Gastrocnemius medialis (tissue), 4 donors: Measurements from ENCODE around the gene CDK18. TPM values are rescaled to one million over a fixed set of nuclear protein-coding genes. Genes with fewer than 3 reads are reported as not detected.
A peak's percentile ranks its signal among the peaks of the same experiment; 100 is the strongest.

Experiments
- ATAC-seq, 2 donors: fragments of 150-250 bp; one replicate each; pipeline ENCODE4 v1.9.1; 2016
- DNase-seq, 2 donors: peaks; one replicate each; pipeline ENCODE4 v3.0.0-alpha.2; 2019
- H3K27ac ChIP-seq, 4 donors: fragments of 200-600 bp; sonication (generic); 1 replicate in 1 of 4; 2 replicates in 3 of 4; pipeline ENCODE4 v1.5.1; 2016 to 2018; ENCODE audit warnings: mild to moderate bottlenecking in 2 of 4, moderate library complexity in 1 of 4
- H3K27me3 ChIP-seq, 3 donors: fragments of 200-600 bp; sonication (generic) in 2 of 3; 1 replicate in 1 of 3; 2 replicates in 2 of 3; pipeline versions ENCODE4 v1.5.1 to v1.6.0; 2016 to 2019; ENCODE audit warnings: mild to moderate bottlenecking in 1 of 3, moderate library complexity in 1 of 3
- H3K36me3 ChIP-seq, 2 donors: fragments of 200-600 bp; sonication (generic) in 1 of 2; one replicate each; pipeline ENCODE4 v1.5.1; 2017 to 2018
- H3K4me1 ChIP-seq, 2 donors: fragments of 200-600 bp; sonication (generic) in 1 of 2; one replicate each; pipeline ENCODE4 v1.5.1; 2016 to 2017; ENCODE audit warnings: mild to moderate bottlenecking in 2 of 2
- H3K4me3 ChIP-seq, 4 donors: fragments of 200-600 bp; sonication (generic) in 3 of 4; 1 replicate in 1 of 4; 2 replicates in 3 of 4; pipeline ENCODE4 v1.5.1; 2016 to 2019; ENCODE audit warnings: mild to moderate bottlenecking in 2 of 4
- H3K9me3 ChIP-seq, 3 donors: fragments of 200-600 bp; sonication (generic) in 2 of 3; 1 replicate in 1 of 3; 2 replicates in 2 of 3; pipeline ENCODE4 v1.5.1; 2016 to 2019
- POLR2A ChIP-seq, 2 donors: fragments of 450-650 bp; IDR thresholded peaks; one replicate each; pipeline ENCODE4 v1.6.1; 2017; ENCODE audit warnings: antibody characterized with exemption in 2 of 2, mild to moderate bottlenecking in 2 of 2, moderate library complexity in 2 of 2
- in situ Hi-C, 4 donors: fragments of 200-750 bp; cut with MboI; loops; one replicate each; pipeline versions ENCODE4 v1.15.0 to v1.8.0; 2017; ENCODE audit warnings: low sequenced_read_pairs in 4 of 4
- intact Hi-C: fragments of 100-400 bp; cut with DNase I; formaldehyde crosslinking; loops from one replicate; pipeline ENCODE4 v1.15.1; 2023; ENCODE audit warnings: low total_unique reads
- total RNA-seq, 4 donors: library from RNA; depleted of rRNA; stranded (reverse); fragments of >200 nt; gene quantifications; one replicate each; pipeline versions ENCODE4 v1.1.0 to v1.2.3, GENCODE V29; 2016
- TF ChIP-seq, protein P1 (sequence below), 5 experiments: fragments of 450-650 bp in 3 of 5; fragments of 200-600 bp in 2 of 5; sonication (generic) in 2 of 5; IDR thresholded peaks in 4 of 5; conservative IDR thresholded peaks in 1 of 5; 1 replicate in 4 of 5; 2 replicates in 1 of 5; pipeline ENCODE4 v1.5.1; 2016 to 2019; ENCODE audit warnings: antibody characterized with exemption in 5 of 5, mild to moderate bottlenecking in 3 of 5, moderate library complexity in 3 of 5

CDK18 gene
- total RNA-seq, 4 donors from 2014 or later: 1.2 to 4.6 (median 1.5) TPM

DNA sequence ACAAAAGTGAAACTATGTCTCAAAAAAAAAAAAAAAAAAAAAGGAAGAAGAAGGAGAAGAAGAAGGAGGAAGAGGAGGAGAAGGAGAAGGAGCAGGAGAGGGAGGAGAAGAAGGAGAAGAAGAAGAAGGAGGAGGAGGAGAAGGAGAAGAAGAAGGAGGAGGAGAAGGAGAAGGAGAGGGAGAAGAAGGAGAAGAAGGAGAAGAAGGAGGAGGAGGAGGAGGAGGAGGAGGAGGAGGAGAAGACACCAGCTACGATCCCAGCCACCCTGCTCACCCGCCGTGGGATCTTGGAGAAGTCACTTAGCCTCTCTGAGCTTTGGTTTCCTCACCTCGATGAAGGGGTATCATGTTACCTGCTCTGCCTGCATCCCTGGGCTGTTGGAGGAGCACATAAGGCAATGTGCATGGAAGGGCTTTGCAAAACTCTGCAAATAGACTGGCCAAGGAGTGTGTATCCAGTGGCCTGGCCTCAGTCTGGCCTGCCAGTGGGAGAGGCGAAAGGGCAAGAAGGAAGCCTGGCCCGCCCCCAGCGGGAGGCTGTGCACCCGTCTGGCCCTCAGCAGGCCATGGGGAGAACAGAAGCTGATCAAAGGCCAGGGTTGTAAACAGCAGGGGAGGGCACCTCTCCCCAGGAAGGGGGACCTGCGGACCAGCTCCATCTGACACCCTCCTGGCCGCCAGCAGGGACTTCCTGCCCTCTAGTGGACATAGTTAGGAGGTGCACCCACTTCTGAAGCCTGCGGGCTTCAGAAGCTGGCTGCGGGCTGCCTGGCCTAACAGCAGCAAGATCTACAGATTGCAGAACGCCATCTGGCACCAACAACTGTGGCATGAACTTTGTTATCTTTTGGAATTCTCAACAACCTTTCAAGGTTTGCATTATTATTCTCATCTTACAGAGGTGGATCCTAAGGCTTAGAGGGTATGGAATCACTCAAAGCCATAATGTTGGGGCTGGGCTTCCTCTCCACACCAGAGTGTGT lies 19.2 kb upstream of the CDK18 start:
- intact Hi-C loops (loop anchor here (10.0 kb wide), 1 partner anchor 130 kb away; the partner anchor contains the start of gene KLHDC8A), in situ Hi-C loops (loop anchor here in 3 of 4 donors (5.0 to 10.0 kb wide), 5 partner anchors 37 to 130 kb away; partner anchors contain the start of gene KLHDC8A (in 2 of the 3))
- Histone ChIP-seq H3K27me3 (peaks cover 19 to 35% (median 26%) of the 10 kb centered on the region in 3 donors), H3K4me3 (no peak overlapping the region), H3K9me3 (no peaks in the 10 kb centered on the region), H3K36me3 (no peaks in the 10 kb centered on the region), H3K4me1 (no peaks in the 10 kb centered on the region), H3K27ac (no peak overlapping the region)
- peak; percentile 73 to 81 for ATAC-seq
- no peak for TF ChIP-seq POLR2A (IDR thresholded peaks at IDR 0.05)
- TF ChIP-seq, protein P1, sequence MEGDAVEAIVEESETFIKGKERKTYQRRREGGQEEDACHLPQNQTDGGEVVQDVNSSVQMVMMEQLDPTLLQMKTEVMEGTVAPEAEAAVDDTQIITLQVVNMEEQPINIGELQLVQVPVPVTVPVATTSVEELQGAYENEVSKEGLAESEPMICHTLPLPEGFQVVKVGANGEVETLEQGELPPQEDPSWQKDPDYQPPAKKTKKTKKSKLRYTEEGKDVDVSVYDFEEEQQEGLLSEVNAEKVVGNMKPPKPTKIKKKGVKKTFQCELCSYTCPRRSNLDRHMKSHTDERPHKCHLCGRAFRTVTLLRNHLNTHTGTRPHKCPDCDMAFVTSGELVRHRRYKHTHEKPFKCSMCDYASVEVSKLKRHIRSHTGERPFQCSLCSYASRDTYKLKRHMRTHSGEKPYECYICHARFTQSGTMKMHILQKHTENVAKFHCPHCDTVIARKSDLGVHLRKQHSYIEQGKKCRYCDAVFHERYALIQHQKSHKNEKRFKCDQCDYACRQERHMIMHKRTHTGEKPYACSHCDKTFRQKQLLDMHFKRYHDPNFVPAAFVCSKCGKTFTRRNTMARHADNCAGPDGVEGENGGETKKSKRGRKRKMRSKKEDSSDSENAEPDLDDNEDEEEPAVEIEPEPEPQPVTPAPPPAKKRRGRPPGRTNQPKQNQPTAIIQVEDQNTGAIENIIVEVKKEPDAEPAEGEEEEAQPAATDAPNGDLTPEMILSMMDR (IDR thresholded peaks at IDR 0.05 in 4 of 5, conservative IDR thresholded peaks at IDR 0.05 in 1 of 5): peak; percentile 78 to 97 (median 86)
- DNase-seq: peak in 1 of 2 donors; percentile 36

DNA sequence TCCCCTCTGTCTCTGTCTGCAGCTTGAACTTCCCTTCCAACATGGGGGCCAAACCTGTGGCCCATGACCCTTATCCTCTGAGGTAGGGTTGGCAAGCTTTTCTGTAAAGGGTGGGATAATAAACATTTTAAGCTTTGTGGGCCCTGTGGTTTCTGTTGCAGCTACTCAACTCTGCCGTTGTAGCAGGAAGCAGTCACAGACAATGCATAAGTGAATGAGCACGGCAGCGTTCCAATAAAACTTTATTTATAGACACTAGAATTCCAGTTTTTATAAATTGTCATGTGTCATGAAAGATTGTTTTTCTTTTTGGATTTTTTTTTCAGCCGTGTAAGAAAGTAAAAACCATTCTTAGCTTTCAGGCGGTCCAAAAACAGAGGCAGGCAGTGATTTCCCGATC lies 18.2 kb upstream of the CDK18 start:
- Histone ChIP-seq H3K36me3 (no peaks in the 10 kb centered on the region), H3K4me3 (no peak overlapping the region), H3K27ac (no peak overlapping the region), H3K4me1 (no peaks in the 10 kb centered on the region), H3K27me3 (peaks cover 11 to 30% (median 18%) of the 10 kb centered on the region in 3 donors), H3K9me3 (no peaks in the 10 kb centered on the region)
- no peak for DNase-seq
- in situ Hi-C loops: loop anchor here in 3 of 4 donors (5.0 to 10.0 kb wide), 5 partner anchors 36 to 131 kb away; partner anchors contain the start of gene KLHDC8A (in 2 of the 3)
- TF ChIP-seq, protein P1 (IDR thresholded peaks at IDR 0.05 in 4 of 5, conservative IDR thresholded peaks at IDR 0.05 in 1 of 5): no peak
- no peak for TF ChIP-seq POLR2A (IDR thresholded peaks at IDR 0.05)
- no peak for ATAC-seq
- intact Hi-C loops: loop anchor here (10.0 kb wide), 1 partner anchor 131 kb away; the partner anchor contains the start of gene KLHDC8A

DNA sequence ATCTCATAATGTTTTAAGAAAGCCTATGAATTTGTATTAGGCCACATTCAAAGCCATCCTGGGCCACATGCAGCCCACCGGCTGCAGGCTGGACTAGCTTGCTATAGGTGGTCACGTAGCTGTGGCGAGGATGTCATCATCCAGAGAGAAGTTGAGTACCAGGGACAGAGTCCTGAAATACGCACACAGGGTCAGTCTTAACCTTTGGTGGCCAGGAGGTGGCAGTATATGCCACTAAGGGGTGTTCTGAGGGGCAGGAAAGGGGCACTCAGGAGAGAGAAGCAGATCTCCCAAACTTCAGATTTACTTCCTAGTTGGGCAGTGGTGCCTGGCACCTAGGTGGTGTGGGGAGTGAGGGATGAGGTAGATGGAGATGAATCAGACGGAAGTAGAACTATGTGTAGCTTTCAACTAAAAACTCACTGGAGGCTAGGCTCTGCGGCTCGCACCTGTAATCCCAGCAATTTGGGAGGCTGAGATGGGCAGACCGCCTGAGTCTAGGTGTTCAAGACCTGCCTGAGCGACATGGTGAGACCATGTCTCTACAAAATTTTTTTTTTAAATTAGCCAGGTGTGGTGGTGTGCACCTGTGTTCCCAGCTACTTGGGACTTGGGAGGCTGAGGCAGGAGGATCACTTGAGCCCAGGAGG lies 16.3 kb upstream of the CDK18 start:
- Histone ChIP-seq H3K4me1 (peaks cover 0 to 12% of the 10 kb centered on the region in 2 donors), H3K9me3 (no peaks in the 10 kb centered on the region), H3K36me3 (no peaks in the 10 kb centered on the region), H3K4me3 (no peak overlapping the region), H3K27me3 (peaks cover 0 to 13% (median 1%) of the 10 kb centered on the region in 3 donors), H3K27ac (no peak overlapping the region)
- DNase-seq (peak in 1 of 2 donors; percentile 28), ATAC-seq (peak in 1 of 2 donors; percentile 69)
- in situ Hi-C loops (loop anchor here in 3 of 4 donors (5.0 to 10.0 kb wide), 5 partner anchors 34 to 133 kb away; partner anchors contain the start of gene KLHDC8A (in 2 of the 3)), intact Hi-C loops (loop anchor here (1.0 to 10.0 kb wide), 2 partner anchors 36 to 133 kb away; partner anchors contain the start of gene KLHDC8A)
- TF ChIP-seq, protein P1 (IDR thresholded peaks at IDR 0.05 in 4 of 5, conservative IDR thresholded peaks at IDR 0.05 in 1 of 5): peak; percentile 42 to 83 (median 71)
- no peak for TF ChIP-seq POLR2A (IDR thresholded peaks at IDR 0.05)

DNA sequence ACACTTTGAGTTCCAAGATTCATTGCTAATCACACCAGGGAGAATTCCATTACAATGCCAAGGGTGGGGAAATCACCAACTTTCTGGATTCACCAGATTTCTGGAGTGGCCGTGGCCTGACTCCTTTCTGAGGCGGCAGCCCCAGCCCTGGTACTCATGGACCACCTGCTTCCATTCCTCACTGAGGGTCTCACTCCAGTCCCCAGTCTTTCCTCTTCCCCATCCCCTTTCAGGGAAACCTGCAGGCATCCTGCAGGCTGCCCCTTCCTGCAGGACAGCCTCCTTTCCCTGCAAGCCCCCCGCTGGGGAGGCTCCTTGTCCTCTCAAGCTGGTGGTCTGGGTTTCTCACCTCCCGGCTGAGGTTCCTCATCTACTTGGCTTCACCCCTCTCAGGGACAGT lies 12.7 kb upstream of the CDK18 start:
- ATAC-seq (no peak), DNase-seq (no peak)
- Histone ChIP-seq H3K36me3 (no peaks in the 10 kb centered on the region), H3K4me1 (peaks cover 0 to 14% of the 10 kb centered on the region in 2 donors), H3K9me3 (no peaks in the 10 kb centered on the region), H3K27ac (no peak overlapping the region), H3K4me3 (no peak overlapping the region), H3K27me3 (no peaks in the 10 kb centered on the region)
- in situ Hi-C loops (no loop called here), intact Hi-C loops (no loop called here)
- TF ChIP-seq, protein P1 (IDR thresholded peaks at IDR 0.05 in 4 of 5, conservative IDR thresholded peaks at IDR 0.05 in 1 of 5): no peak
- no peak for TF ChIP-seq POLR2A (IDR thresholded peaks at IDR 0.05)
